Stimulated activated CD8-positive, alpha-beta memory T cell treated with anti-CD3 and anti-CD28 coated beads, Interleukin-2, amount 100 ng/mL, for 1 hour (primary cell): ENCODE measurements around the gene DLX2.

Experiments used
- DNase-seq, 2 donors: peaks; one replicate each; pipeline ENCODE4 v3.0.0-alpha.2; 2020; ENCODE audit warnings: low read depth in 2 of 2

DLX2 gene

GRCh38 chr2:172094294-172095145, 8.2 kb downstream of the DLX2 start:
- DNase-seq = no peak

GRCh38 chr2:172093416-172094293, 9.0 kb downstream of the DLX2 start:
- no peak for DNase-seq

- DNase-seq = no peak
Observed at GRCh38 chr2:172092716-172093415, 9.8 kb downstream of the DLX2 start.

- DNase-seq = no peak
Observed at GRCh38 chr2:172091761-172092566, 10.7 kb downstream of the DLX2 start.

- no peak for DNase-seq
Observed at GRCh38 chr2:172091000-172091641, 11.6 kb downstream of the DLX2 start.

GRCh38 chr2:172090044-172090961, 12.4 kb downstream of the DLX2 start:
- DNase-seq = no peak

- no peak for DNase-seq
Observed at GRCh38 chr2:172089633-172090032, 13.1 kb downstream of the DLX2 start.

- no peak for DNase-seq
Observed at GRCh38 chr2:172089005-172089504, 13.6 kb downstream of the DLX2 start.

- DNase-seq = no peak
Observed at GRCh38 chr2:172088245-172089004, 14.3 kb downstream of the DLX2 start.

- DNase-seq = no peak
Observed at GRCh38 chr2:172087780-172088244, 14.9 kb downstream of the DLX2 start.

GRCh38 chr2:172087207-172087779, 15.4 kb downstream of the DLX2 start:
- no peak for DNase-seq

GRCh38 chr2:172086241-172087206, 16.2 kb downstream of the DLX2 start:
- DNase-seq = no peak

GRCh38 chr2:172085460-172086159, 17.1 kb downstream of the DLX2 start, which contains the start of gene DLX1:
Gene DLX1, plus strand, starts transcription at chr2:172085507. Its CDS starts 171 bp downstream, at chr2:172085678.
- no peak for DNase-seq

GRCh38 chr2:172084645-172085459, 17.8 kb downstream of the DLX2 start:
- DNase-seq = no peak

- no peak for DNase-seq
Observed at GRCh38 chr2:172084395-172084644, 18.4 kb downstream of the DLX2 start.
